Islet precursor cell (in vitro differentiated cells): ENCODE measurements around the gene VWC2.

ENCODE experiments used
- DNase-seq: peaks from one replicate; pipeline ENCODE4 v3.0.0-alpha.2; 2018

Gene VWC2

GRCh38 chr7:49773218-49773935 lies at the start of gene VWC2:
Gene VWC2 (plus strand): TSS chr7:49773638. CDS start chr7:49775436, 1,798 bp downstream.
- DNase-seq, result peak; percentile 56

- DNase-seq, result no peak
These were observed 49.4 kb upstream of the VWC2 start for GRCh38 chr7:49724071-49724470.

DNA sequence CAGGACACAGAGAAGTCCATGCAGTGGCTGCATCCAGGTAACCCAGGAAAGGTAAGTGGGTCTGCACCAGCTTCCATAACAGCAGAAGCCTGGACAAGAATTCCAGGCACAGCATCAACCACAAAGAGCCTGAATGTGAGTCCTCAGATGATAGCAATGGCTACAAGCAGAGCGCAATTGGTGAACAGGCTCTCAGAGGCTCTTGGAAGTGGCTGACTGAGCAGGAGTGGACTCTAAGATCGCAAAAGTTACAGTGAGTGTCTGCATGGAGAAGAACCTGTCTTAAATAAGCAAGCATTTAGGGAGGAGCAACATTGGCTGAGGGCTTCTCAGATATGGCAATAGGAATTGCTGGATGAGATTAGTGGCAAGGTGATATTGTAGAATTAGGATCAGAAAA lies 41.6 kb upstream of the VWC2 start:
- DNase-seq, result no peak

- DNase-seq, result no peak
These were observed 10.8 kb upstream of the VWC2 start for GRCh38 chr7:49762666-49763065.

DNA sequence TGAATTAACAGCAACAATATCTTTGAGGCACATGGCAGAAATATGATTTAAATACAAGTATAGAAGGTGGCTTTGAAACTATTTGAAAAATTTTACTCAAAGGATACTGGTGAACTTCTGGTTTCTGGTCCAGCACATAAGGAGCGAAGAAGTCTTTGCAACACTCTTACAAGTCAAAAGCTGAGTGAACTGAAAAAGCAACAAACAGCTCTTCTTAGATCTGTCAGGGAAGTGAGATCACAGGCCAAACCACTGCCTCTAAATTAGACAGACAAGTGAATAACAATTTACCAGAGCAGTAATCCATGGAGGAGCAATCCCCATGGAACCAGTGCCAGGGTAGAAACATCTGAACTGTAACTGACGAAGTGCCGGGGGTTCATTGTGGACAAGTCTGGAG lies 9.6 kb upstream of the VWC2 start:
- DNase-seq, result no peak

- no peak for DNase-seq
These were observed 6.5 kb upstream of the VWC2 start for GRCh38 chr7:49766966-49767365.

- DNase-seq, result no peak
These were observed 5.7 kb upstream of the VWC2 start for GRCh38 chr7:49767719-49768118.

GRCh38 chr7:49768254-49768653 lies 5.2 kb upstream of the VWC2 start:
- DNase-seq, result no peak

DNA sequence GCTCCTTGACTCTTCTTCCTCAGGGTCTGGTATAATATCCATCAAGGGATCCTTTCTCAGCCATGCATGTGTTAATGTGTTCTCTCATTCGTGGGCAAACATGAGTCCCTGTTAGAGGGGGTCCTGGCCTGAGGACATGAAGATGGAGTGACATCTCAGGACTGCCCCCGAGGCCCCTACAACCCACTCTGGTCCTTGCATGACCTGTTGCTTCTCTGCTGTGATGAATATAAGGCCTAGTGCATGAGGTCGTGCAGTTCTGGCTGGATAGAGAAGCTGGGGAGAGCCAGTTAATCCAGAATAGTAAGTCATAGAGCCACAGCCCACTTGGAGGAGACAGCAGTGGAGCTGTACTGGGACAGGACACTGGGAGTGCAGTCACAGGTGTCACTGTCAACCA lies 4.6 kb upstream of the VWC2 start:
- DNase-seq, result no peak

GRCh38 chr7:49769285-49769857 lies 4.1 kb upstream of the VWC2 start:
- DNase-seq, result no peak

DNA sequence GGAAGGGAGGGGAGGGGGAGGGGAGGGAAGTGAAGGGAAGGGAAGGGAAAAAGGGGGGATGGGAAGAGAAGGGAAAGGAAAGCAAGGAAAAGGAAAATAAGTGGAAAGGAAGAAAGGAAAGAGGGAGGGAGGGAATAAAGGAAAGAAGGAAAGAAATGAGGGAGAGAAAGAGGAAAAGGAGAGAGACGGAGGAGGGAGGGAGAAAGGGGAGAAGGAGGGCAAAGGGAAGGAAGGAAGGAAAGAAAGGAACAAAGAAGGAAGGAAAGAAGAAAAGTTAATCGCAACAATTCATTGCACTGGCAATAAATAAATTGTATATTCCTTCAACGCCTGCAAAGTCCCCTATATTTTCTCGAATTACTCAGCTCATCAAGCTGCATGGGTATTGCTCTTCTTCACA lies 2.6 kb upstream of the VWC2 start:
- no peak for DNase-seq

DNA sequence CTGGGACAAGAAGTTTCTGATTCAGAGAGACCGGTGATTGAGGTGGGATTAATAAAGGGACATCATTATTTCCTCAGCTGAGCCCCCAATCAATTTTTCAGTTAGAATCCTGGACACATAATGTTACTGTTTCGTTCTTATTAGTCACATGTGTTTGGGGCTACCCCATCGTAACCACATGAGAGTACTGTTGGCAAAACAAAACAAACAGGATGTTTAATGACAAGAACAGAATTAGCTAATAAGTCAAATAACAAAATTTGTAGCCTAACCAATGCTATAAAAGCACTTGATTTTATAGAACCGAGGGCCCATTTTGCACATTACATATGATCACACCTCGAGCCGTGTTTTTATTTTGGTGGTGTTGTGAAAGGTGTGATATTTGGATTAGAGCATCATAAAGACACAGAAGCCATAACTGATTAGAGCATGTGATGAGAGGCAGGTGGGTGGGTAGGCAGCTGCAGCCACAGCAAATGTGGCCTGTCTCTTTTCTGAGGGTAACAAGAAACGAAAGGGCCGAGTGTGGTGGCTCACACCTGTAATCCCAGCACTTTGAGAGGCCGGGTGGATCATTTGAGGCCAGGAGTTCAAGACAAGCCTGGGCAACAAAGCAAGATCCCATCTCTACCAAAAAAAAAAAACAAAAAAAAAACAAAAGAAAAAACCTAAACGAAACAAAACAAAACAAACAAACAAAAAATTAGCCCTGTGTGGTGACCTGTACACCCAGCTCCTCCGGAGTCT lies 1.8 kb upstream of the VWC2 start:
- DNase-seq, result no peak

DNA sequence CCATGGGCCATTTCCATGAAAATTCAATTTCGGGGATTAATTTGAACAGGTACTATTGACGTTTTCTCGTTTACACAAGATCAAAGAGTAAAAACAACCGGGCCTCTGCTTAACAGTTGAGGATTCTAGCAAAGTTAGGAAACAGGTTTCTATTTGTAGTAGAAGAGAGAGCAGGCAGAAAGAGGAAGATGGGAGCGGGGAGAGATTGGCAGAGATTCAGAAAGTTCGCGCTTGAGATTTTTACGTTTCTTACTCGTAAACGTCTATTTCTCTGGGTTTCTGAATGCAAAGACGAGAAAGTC lies 571 bp upstream of the VWC2 start:
- no peak for DNase-seq

DNA sequence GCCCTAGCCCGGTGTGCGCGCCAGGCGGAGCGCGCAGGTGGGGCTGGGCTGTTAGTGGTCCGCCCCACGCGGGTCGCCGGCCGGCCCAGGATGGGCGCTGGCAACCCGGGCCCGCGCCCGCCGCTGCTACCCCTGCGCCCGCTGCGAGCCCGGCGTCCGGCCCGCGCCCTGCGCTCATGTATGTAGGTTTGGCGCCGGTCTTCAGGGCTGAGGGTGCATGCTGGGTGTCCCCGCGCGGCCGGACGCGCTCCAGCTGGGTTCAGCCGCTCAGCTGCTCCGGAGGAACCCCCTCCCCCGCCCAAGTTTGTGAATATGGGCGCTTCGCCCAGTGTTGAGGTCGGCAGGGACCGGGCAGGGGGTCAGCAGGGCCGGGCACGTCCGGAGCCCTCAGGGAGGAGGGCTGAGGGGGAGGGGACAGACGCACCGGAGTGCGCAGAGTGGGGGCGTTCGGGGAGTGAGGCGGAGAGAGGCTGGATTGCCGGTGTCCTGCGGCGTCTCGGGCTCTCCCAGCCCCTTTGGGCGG lies 559 bp downstream of the VWC2 start:
- DNase-seq, result peak; percentile 58

DNA sequence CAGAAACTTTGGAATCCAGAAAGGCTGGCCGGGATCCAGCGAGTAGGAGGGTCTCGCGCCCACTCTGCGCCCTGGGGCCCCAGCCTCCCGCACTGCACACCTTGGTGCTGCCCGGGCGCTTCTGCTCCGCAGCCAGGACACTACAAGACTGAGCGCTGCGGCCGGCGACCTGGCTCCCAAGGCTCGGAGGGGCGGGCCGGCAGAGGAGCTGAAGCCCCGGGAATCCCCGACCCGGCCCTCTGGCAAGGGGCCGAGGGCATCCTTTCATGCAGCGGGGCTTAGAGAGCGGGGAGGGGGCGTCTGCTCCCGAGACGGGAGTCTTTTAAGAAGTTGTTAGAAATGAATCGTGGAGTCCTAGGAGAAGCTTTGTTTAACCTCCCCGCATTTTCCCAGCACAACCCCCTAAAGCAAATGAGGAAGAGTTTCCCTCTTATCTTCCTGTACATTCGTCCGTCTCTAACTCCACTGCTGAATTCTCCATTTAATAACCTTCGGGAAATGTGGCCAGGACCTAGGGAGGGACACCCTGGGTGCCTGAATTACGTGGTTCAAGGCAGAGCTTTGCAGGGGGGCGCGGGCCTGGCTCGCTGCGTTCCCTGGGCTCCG lies 1.1 kb downstream of the VWC2 start:
- no peak for DNase-seq

GRCh38 chr7:49775065-49775948 lies 1.9 kb downstream of the VWC2 start:
- DNase-seq, result peak; percentile 67

GRCh38 chr7:49775949-49776443 lies 2.6 kb downstream of the VWC2 start:
- DNase-seq, result no peak

- peak; percentile 81 for DNase-seq
These were observed 3.6 kb downstream of the VWC2 start for GRCh38 chr7:49776994-49777393.

- DNase-seq, result no peak
These were observed 5.4 kb downstream of the VWC2 start for GRCh38 chr7:49778731-49779270.

- DNase-seq, result no peak
These were observed 7.5 kb downstream of the VWC2 start for GRCh38 chr7:49780953-49781352.

DNA sequence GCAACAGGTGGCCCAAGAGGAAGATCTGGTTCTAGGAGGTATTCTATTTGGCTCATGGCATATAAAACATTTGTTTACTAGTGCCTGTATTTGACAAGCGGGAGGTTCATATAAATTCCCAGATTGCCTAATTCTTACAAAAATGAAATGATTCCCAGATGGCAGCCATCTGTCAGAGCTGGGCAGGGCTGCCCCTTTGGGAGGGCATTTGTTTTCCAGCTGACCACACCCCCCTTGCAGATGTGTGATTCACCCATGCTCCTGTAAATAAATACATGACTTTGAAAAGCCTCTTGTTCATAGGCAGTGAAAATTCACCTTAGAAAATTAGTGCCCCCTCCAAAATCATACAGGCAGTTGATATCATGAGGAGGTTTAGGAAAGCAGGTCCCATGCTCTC lies 8.6 kb downstream of the VWC2 start:
- DNase-seq, result no peak

GRCh38 chr7:49783446-49783845 lies 10.0 kb downstream of the VWC2 start:
- DNase-seq, result no peak
